Left ventricle myocardium superior (tissue), 1 donor: ENCODE data around the gene OSGEP. TPM values are rescaled to one million over a fixed set of nuclear protein-coding genes. Genes with fewer than 3 reads are reported as not detected.

Experiments used
- ATAC-seq: fragments of 200-7000 bp; cut with Tn5 transposase; one replicate; pipeline ENCODE4 v1.9.1; 2020; ENCODE audit warnings: mild to moderate bottlenecking, moderate library complexity
- DNase-seq: peaks from one replicate; pipeline ENCODE4 v3.0.0-alpha.2; 2020
- intact Hi-C: fragments of 100-400 bp; cut with micrococcal nuclease; formaldehyde crosslinking; loops from one replicate; pipeline ENCODE4 v1.11.0; 2022
- long read RNA-seq: library from polyadenylated mRNA; unstranded; transcript quantifications from one replicate; pipeline ENCODE4 v2.0.0, GENCODE V29; 2021
- total RNA-seq: library from RNA; stranded (reverse); fragmentation: NEBNext Ultra II Directional; extraction: Animal tissue kit (Norgen Biotek cat#: 25700); gene quantifications from one replicate; pipeline ENCODE4 v1.2.1, GENCODE V29; 2021
- donor health status: DM: no; HTN: yes; CAD: no; lungs with severe emphysema.

OSGEP gene
- 15.3 TPM for total RNA-seq
- long read RNA-seq, transcript OSGEP-201 (11 exons, 2,002 nt) = major isoform, 24 of 29 reads
- long read RNA-seq, partial matches to known transcripts = 3 of 29 reads
- long read RNA-seq, other reads (novel, unspliced or antisense) = 1 of 29 reads

DNA sequence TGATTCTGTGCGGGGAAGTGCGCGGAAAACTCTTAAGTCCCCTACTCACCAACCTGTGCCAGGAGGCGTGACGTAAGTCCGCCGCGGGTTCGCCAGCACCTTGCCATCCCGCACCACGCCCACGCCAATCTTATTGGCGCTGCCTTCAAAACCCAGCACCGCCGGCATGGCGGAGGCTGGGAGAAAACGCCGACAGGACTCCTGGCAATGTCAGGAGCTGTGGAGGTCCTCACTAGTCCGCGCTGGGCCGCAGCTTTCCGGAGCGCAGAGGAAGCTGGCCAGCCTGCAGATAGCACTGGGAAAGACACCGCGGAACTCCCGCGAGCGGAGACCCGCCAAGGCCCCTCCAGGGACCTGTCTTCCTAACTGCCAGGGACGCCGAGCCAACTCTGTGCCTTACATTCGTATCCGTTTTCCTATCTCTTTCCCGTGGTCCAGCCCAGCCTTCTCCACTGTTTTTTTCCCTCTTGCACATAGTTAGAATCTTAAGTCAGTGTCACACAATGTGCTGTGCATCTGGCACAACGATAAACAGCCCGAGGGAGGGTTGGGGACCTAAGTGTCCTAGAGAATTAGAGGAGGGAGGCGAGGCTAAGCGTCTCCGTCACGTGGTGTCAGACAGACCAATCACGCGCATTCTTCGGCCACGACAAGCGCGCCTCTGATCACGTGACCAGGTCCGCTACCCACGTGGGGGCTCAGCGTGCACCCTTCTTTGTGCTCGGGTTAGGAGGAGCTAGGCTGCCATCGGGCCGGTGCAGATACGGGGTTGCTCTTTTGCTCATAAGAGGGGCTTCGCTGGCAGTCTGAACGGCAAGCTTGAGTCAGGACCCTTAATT is at the start of gene OSGEP, which contains the start of gene APEX1:
TSS of gene OSGEP (minus strand) at position 297 of the 839 bp plus-strand sequence. CDS start at position 168, 129 bp downstream.
TSS of gene APEX1 (plus strand) at position 711 of the 839 bp plus-strand sequence. CDS start 420 bp downstream, outside the sequence.
- DNase-seq (peak; percentile 98), ATAC-seq (peak; percentile 96)
- intact Hi-C loops = no loop called here

DNA sequence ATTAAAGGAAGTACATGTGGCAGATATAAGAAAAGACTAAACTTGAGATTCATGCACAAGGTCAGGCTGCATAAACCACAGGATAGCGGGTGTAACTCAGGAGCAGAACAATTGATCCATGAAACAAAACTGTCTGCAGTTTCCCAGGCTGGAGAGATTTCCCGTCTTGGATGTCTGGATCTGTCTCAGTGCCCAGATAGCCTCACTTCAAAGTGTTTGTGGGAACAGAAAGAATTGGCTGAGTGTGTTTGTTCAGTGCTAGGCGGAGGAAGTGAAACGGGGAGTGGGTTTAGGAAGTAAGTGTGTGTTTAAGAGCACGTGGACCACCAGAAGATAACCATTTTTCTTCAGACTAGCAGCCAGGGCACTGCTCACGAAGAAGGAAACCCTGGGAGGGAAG is 49.3 kb upstream of the OSGEP start:
- ATAC-seq (no peak), DNase-seq (no peak)
- intact Hi-C loops = no loop called here

DNA sequence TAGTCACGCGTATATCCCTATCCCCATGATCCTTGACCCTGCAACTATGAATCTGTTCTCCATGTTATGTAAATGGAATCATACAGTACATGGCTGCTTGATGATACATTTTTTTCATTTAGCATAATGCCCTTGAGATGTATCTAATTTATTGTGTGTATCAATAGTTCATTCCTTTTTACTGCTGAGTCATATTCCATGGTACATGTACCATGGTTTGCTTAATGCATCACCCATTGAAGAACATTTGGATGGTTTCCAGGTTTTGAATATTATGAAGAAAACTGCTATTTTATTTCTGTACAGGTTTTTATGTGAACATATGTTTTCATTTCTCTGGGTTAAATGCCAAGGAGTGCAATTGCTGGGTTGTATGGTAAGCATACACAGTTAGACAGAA is 46.7 kb upstream of the OSGEP start:
- DNase-seq = no peak
- no peak for ATAC-seq
- intact Hi-C loops = no loop called here

- intact Hi-C loops = no loop called here
- ATAC-seq (no peak), DNase-seq (no peak)
Measured at GRCh38 chr14:20499881-20500280, 45.3 kb upstream of the OSGEP start.

DNA sequence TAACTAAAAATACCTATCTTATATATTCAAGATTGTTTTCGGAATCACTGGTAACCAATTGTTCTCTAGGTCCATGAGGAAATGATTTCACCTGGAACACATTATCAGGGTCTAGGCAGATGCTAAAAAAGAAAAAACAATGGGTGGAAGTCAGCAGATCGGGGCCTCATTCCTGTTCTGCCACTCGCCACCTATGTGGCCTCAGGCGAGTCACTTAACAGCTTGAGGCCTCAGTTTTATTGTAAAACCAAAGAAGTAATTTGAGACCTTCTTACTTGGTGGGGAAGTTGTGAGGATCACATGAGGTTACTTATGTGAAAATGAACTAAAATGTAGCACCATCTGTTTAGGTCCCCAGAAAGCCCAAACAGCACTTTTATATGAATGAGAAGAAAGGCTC is 44.5 kb upstream of the OSGEP start:
- DNase-seq (no peak), ATAC-seq (peak; percentile 15)
- intact Hi-C loops = no loop called here

DNA sequence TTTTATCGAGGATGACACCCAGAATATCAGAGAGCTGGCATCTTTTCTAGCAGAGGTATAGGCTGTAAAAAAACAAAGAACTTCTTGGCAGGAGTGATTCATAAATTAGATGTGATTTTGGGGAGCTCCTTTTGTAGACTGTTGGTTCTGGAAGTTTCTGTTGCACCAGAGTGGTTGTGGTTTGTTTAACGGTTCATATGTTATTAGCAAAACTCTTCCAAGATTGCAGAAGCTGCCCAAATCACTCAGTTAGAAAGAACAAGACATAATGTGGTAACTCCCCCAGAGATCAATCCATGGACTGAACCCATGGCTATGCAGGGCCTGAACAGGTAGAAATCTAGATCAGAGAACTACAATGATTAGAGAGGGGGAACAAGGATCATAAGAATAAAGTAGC is 44.0 kb upstream of the OSGEP start:
- DNase-seq (no peak), ATAC-seq (no peak)
- intact Hi-C loops = no loop called here

- ATAC-seq = no peak
- intact Hi-C loops = no loop called here
Measured at GRCh38 chr14:20494935-20495766, 40.5 kb upstream of the OSGEP start.

GRCh38 chr14:20493634-20494033 is 39.0 kb upstream of the OSGEP start:
- ATAC-seq = peak; percentile 74
- no peak for DNase-seq
- intact Hi-C loops = no loop called here

More at GRCh38 chr14:20494935-20495766, 40.5 kb upstream of the OSGEP start:
- no peak for DNase-seq

- intact Hi-C loops = no loop called here
- ATAC-seq = no peak
Measured at GRCh38 chr14:20492486-20492885, 37.9 kb upstream of the OSGEP start.

GRCh38 chr14:20490563-20490962 is 36.0 kb upstream of the OSGEP start:
- ATAC-seq = no peak
- no peak for DNase-seq

More at GRCh38 chr14:20492486-20492885, 37.9 kb upstream of the OSGEP start:
- no peak for DNase-seq

GRCh38 chr14:20489093-20489994 is 34.7 kb upstream of the OSGEP start:
- ATAC-seq = peak; percentile 71
- intact Hi-C loops = no loop called here

More at GRCh38 chr14:20490563-20490962, 36.0 kb upstream of the OSGEP start:
- intact Hi-C loops = no loop called here

DNA sequence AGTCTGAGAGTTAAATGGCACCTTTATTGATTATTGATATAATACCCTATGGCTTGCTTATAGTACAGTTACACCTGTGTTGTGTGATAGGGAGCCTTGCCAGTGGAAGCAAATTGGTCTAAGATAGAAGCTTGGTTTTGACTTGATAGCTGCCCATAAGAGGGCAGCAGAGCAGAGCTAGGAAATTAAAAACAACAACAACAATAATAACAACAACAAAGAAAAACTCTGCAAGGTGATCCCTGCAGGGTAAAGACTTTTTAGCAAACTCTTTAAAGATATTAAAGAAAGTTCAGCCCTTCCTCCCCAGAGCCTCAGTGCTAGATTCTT is 32.7 kb upstream of the OSGEP start:
- intact Hi-C loops = no loop called here
- DNase-seq (no peak), ATAC-seq (no peak)

More at GRCh38 chr14:20489093-20489994, 34.7 kb upstream of the OSGEP start:
- no peak for DNase-seq

DNA sequence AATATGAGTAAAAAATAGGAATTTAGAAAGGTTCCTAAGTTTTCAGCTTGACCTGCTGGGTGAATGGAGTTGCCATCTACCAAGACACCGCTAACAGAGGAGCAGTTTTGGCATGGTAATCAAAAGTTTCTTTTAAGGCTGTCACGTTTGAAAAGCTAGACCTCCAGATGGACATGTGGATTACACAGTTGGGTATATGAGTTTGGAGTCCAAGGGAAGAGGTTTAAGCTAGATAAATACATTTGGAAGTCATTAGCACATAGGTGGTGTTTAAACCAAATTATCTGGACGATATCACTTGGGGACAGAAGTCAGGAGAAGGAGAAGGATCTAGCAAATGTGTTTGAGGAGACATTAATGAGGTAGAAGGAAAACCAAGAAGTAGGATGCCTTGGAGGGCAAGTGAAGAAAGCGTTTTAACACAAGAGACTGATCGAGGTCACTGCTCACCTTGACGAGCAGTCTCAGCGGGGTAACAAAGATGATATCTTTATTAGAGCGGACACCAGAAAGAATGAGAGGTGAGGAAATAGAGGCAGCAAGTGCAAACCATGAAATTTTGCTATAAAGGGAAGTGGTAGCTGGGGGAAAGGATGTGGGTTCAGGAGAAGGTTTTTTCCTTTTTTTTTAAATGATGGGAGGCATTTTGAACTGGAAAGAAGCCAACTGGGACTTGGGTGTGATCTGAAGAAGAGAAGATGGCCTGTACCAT is 32.2 kb upstream of the OSGEP start:
- intact Hi-C loops = no loop called here
- ATAC-seq = no peak
- no peak for DNase-seq

- intact Hi-C loops = no loop called here
- no peak for DNase-seq
- no peak for ATAC-seq
Measured at GRCh38 chr14:20485900-20486299, 31.3 kb upstream of the OSGEP start.

DNA sequence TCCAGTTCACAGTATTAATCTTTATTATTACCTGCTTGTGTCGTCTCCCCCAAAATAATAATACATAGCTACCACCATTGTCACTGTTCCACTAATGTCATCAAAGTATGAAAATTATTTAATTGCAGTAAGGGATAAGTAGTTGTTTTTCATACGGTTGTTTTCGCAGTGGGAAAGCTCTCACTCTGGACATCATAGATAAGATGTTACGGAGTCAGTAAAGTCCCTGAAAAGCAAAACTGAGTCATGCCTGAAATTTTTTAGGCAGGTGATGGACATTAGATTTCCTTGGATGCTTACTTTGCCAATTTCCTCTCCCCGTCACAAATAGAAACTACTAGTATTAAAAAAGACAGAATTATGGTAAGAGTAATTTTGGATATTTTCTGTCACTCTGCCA is 27.8 kb upstream of the OSGEP start:
- intact Hi-C loops = no loop called here
- no peak for DNase-seq
- no peak for ATAC-seq

DNA sequence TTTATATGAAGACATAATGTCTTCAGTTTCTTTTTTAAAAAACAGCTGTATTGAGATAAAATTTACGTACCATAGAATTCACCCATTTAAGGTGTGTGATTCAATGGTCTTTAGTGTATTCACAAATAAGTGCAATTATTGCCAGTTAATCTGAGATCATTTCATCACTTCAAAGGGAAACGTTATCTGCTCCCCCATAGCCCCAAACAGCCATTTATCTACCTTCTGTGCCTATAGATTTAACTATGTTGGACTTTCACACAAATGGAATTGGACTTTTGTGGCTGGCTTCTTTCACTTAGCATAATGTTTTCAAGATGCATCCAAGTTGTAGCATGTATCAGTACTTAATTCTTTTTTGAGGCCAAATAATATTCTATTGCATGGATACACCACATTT is 24.3 kb upstream of the OSGEP start:
- ATAC-seq (no peak), DNase-seq (no peak)
- intact Hi-C loops = no loop called here

DNA sequence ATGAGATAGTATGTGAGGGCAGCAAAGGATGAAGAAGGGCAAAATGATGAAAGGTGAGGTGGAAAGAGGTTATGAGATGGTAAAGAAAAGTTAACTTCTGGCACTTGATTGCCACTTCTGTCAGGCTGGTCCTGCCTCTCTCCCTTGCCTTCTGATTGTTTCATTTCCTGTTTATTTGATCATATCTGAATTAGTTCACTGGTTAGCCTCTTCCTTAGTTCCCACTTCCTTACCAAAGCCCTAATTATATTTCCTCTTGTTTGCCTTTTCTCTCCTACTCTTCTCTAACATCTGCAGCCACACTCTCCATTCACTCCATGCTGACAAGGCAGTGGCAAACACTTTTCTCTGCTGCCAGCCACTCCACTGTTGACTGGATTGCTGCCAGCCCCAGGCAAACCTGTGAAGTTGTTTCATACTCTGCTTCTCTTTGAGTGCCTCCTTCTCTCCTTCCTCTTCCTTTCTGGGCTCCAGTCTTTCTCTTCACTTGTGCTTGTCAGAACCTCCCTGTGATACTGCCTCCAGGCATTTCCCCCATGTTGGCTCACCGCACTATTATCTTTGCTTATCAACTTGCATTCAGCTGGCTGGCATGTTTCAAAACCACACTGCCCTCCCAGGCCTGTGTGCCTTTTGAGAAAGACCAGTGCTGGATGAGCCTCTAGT is 22.7 kb upstream of the OSGEP start:
- intact Hi-C loops = no loop called here
- ATAC-seq (peak; percentile 89), DNase-seq (peak; percentile 60)

- ATAC-seq = no peak
- intact Hi-C loops = no loop called here
- no peak for DNase-seq
Measured at GRCh38 chr14:20476776-20477175, 22.2 kb upstream of the OSGEP start.
